HG03457 (cell line): Measurements from ENCODE around the gene UBL3.

Experiments used
- ATAC-seq: cut with Tn5 transposase; IDR thresholded peaks from one replicate; pipeline ENCODE4 v1.9.1; 2021; ENCODE audit warnings: moderate number of reproducible peaks; ENCODE audit not compliant: unreplicated experiment

Gene UBL3

GRCh38 chr13:29858231-29858630, 7.8 kb upstream of the UBL3 start:
- no peak for ATAC-seq

GRCh38 chr13:29857085-29857484, 6.7 kb upstream of the UBL3 start:
- no peak for ATAC-seq

GRCh38 chr13:29856426-29856825, 6.0 kb upstream of the UBL3 start:
- ATAC-seq = no peak

- no peak for ATAC-seq
Measured at GRCh38 chr13:29855784-29856183, 5.4 kb upstream of the UBL3 start.

GRCh38 chr13:29855009-29855408, 4.6 kb upstream of the UBL3 start:
- ATAC-seq = no peak

- no peak for ATAC-seq
Measured at GRCh38 chr13:29853131-29853530, 2.7 kb upstream of the UBL3 start.

GRCh38 chr13:29852472-29853054, 2.1 kb upstream of the UBL3 start:
- ATAC-seq = no peak

GRCh38 chr13:29849731-29850212, 645 bp downstream of the UBL3 start:
- ATAC-seq = peak; percentile 23

- ATAC-seq = no peak
Measured at GRCh38 chr13:29849071-29849631, 1.3 kb downstream of the UBL3 start.

GRCh38 chr13:29847501-29847983, 2.9 kb downstream of the UBL3 start:
- ATAC-seq = no peak

- no peak for ATAC-seq
Measured at GRCh38 chr13:29846475-29847256, 3.8 kb downstream of the UBL3 start.

GRCh38 chr13:29845440-29846056, 4.9 kb downstream of the UBL3 start:
- ATAC-seq = no peak

GRCh38 chr13:29844441-29844840, 6.0 kb downstream of the UBL3 start:
- ATAC-seq = no peak

GRCh38 chr13:29840585-29840984, 9.8 kb downstream of the UBL3 start:
- ATAC-seq = no peak

- ATAC-seq = no peak
Measured at GRCh38 chr13:29835280-29836061, 14.9 kb downstream of the UBL3 start.

- ATAC-seq = no peak
Measured at GRCh38 chr13:29832761-29833298, 17.6 kb downstream of the UBL3 start.

GRCh38 chr13:29830000-29830399, 20.4 kb downstream of the UBL3 start:
- ATAC-seq = no peak

- ATAC-seq = no peak
Measured at GRCh38 chr13:29819143-29819542, 31.3 kb downstream of the UBL3 start.

GRCh38 chr13:29817604-29818378, 32.6 kb downstream of the UBL3 start:
- ATAC-seq = peak; percentile 94

GRCh38 chr13:29816715-29817114, 33.7 kb downstream of the UBL3 start:
- no peak for ATAC-seq
